Measurements from ENCODE around the gene COL28A1. TPM values are rescaled to one million over a fixed set of nuclear protein-coding genes. Genes with fewer than 3 reads are reported as not detected.
"Not testable (repeated sequence)": the region's sequence is repeated elsewhere in the genome, so short reads cannot be mapped to it uniquely, and the experiment has no call there.

COL28A1 gene
- total and polyA plus RNA-seq, 7 donors: 0.29 to 6.3 (median 1.9) TPM

- no peak for TF ChIP-seq CTCF (IDR thresholded peaks at IDR 0.05)
- H3K9me3 ChIP-seq: no peaks in the 10 kb centered on the region
- H3K27ac ChIP-seq: no peak overlapping the region
- H3K36me3 ChIP-seq (ENCODE audit: insufficient read depth in 1 of 2, low read depth in 1 of 2): peaks cover 0 to 19% of the 10 kb centered on the region in 2 donors
- no peaks in the 10 kb centered on the region for H3K27me3 ChIP-seq (ENCODE audit: insufficient read depth in 3 of 3, low read length in 2 of 3)
- no peak for ATAC-seq
- no peak for DNase-seq
- intact Hi-C loops (cut with DNase I): no loop called here
- no peak overlapping the region for H3K4me3 ChIP-seq
- 45 to 65% (median 55%) methylated on average over 2 of the region's 2 CpGs for WGBS, 3 donors
- H3K4me1 ChIP-seq: no peaks in the 10 kb centered on the region
These were observed 56.3 kb downstream of the COL28A1 start for GRCh38 chr7:7479275-7479805.

GRCh38 chr7:7478569-7478968 is 57.1 kb downstream of the COL28A1 start:
- H3K4me3 ChIP-seq: no peak overlapping the region
- H3K27ac ChIP-seq: no peak overlapping the region
- ATAC-seq: no peak
- no peaks in the 10 kb centered on the region for H3K4me1 ChIP-seq
- no peaks in the 10 kb centered on the region for H3K27me3 ChIP-seq (ENCODE audit: insufficient read depth in 3 of 3, low read length in 2 of 3)
- intact Hi-C loops (cut with DNase I): no loop called here
- WGBS, 3 donors: 92 to 97% (median 92%) methylated on average over 13 to 23 of the region's 23 CpGs
- peaks cover 0 to 21% of the 10 kb centered on the region in 2 donors for H3K36me3 ChIP-seq (ENCODE audit: insufficient read depth in 1 of 2, low read depth in 1 of 2)
- TF ChIP-seq CTCF (IDR thresholded peaks at IDR 0.05): no peak
- DNase-seq: no peak
- no peaks in the 10 kb centered on the region for H3K9me3 ChIP-seq

- intact Hi-C loops (cut with DNase I): not testable (repeated sequence)
- 85 to 94% (median 89%) methylated on average over 7 of the region's 7 CpGs for WGBS, 3 donors
These were observed 58.0 kb downstream of the COL28A1 start for GRCh38 chr7:7477641-7478040.

GRCh38 chr7:7476381-7476780 is 59.3 kb downstream of the COL28A1 start:
- WGBS, 3 donors: 42 to 67% (median 58%) methylated on average over 1 of the region's 1 CpG
- Histone ChIP-seq H3K27me3 (ENCODE audit: insufficient read depth in 3 of 3, low read length in 2 of 3) (no peaks in the 10 kb centered on the region), H3K27ac (no peak overlapping the region), H3K36me3 (ENCODE audit: insufficient read depth in 1 of 2, low read depth in 1 of 2) (peaks cover 0 to 22% of the 10 kb centered on the region in 2 donors), H3K9me3 (no peaks in the 10 kb centered on the region), H3K4me1 (no peaks in the 10 kb centered on the region), H3K4me3 (no peak overlapping the region)
- TF ChIP-seq CTCF (IDR thresholded peaks at IDR 0.05): no peak
- no peak for DNase-seq
- ATAC-seq: no peak
- intact Hi-C loops (cut with DNase I): no loop called here

More at GRCh38 chr7:7477641-7478040, 58.0 kb downstream of the COL28A1 start:
- not testable (repeated sequence) for H3K27ac ChIP-seq; ATAC-seq; H3K4me3 ChIP-seq; H3K27me3 ChIP-seq (ENCODE audit: insufficient read depth in 3 of 3, low read length in 2 of 3); H3K4me1 ChIP-seq; DNase-seq; H3K9me3 ChIP-seq
- peaks cover 0 to 22% of the 10 kb centered on the region in 2 donors for H3K36me3 ChIP-seq (ENCODE audit: insufficient read depth in 1 of 2, low read depth in 1 of 2)

GRCh38 chr7:7475601-7476000 is 60.1 kb downstream of the COL28A1 start:
- Histone ChIP-seq H3K4me1 (no peaks in the 10 kb centered on the region), H3K4me3 (no peak overlapping the region), H3K27ac (no peak overlapping the region), H3K36me3 (ENCODE audit: insufficient read depth in 1 of 2, low read depth in 1 of 2) (peaks cover 0 to 22% of the 10 kb centered on the region in 2 donors), H3K9me3 (no peaks in the 10 kb centered on the region), H3K27me3 (ENCODE audit: insufficient read depth in 3 of 3, low read length in 2 of 3) (no peaks in the 10 kb centered on the region)
- WGBS, 3 donors: 82 to 83% (median 82%) methylated on average over 2 of the region's 2 CpGs
- ATAC-seq (no peak), DNase-seq (no peak)
- no peak for TF ChIP-seq CTCF (IDR thresholded peaks at IDR 0.05)
- intact Hi-C loops (cut with DNase I): no loop called here

All from psoas muscle (tissue), 8 donors.